Subcutaneous adipose tissue (tissue), 4 donors: Measurements from ENCODE around the gene SCGB3A1. TPM values are rescaled to one million over a fixed set of nuclear protein-coding genes. Genes with fewer than 3 reads are reported as not detected.

Experiments
- total RNA-seq, 4 donors: library from RNA; depleted of rRNA; stranded (reverse); fragments of >200 nt; gene quantifications; one replicate each; pipeline ENCODE4 v1.1.0, GENCODE V29; 2016
- TF ChIP-seq, protein P1 (sequence below): fragments of 450-650 bp; IDR thresholded peaks from one replicate; pipeline ENCODE4 v1.5.1; 2016; ENCODE audit warnings: low read depth, mild to moderate bottlenecking, control low read depth, antibody characterized with exemption, moderate library complexity

SCGB3A1 gene
- total RNA-seq, 4 donors from 2014 or later, result not detected

DNA sequence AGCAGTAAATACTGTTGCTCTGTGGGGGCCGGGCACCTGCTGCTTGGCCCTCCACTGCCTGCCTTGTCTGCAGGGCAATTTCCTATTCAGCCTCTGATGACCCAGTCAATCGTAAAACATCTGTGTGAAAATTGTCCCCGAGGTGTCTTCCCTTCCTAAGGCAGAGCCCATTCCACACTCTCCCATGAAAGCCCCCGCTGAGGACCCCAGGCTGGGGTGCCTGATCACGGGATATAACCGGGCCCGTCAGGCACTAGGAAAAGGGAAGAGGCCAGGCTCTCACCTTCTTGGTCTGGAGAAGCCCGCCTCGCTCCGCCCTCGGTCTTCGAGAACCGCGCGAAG lies 27.2 kb upstream of the SCGB3A1 start:
- TF ChIP-seq, protein P1, sequence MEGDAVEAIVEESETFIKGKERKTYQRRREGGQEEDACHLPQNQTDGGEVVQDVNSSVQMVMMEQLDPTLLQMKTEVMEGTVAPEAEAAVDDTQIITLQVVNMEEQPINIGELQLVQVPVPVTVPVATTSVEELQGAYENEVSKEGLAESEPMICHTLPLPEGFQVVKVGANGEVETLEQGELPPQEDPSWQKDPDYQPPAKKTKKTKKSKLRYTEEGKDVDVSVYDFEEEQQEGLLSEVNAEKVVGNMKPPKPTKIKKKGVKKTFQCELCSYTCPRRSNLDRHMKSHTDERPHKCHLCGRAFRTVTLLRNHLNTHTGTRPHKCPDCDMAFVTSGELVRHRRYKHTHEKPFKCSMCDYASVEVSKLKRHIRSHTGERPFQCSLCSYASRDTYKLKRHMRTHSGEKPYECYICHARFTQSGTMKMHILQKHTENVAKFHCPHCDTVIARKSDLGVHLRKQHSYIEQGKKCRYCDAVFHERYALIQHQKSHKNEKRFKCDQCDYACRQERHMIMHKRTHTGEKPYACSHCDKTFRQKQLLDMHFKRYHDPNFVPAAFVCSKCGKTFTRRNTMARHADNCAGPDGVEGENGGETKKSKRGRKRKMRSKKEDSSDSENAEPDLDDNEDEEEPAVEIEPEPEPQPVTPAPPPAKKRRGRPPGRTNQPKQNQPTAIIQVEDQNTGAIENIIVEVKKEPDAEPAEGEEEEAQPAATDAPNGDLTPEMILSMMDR, result no peak

DNA sequence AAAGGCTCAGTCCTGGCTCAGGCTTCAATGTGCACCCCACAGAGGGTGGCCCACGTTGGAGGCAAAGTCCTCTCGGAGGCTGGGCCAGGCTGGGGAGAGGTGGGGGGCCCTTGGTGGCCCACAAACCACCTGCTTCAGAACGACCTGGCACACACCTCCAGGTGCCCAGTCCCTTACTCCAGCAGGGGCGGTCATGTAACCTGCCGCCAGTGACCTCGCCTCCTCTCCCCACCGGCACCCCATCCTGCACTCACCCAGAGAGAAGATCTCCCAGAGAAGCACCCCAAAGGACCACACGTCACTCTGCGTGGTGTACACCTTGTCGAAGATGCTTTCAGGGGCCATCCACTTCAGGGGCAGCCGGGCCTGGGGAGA lies 22.5 kb upstream of the SCGB3A1 start:
- TF ChIP-seq, protein P1, result no peak

DNA sequence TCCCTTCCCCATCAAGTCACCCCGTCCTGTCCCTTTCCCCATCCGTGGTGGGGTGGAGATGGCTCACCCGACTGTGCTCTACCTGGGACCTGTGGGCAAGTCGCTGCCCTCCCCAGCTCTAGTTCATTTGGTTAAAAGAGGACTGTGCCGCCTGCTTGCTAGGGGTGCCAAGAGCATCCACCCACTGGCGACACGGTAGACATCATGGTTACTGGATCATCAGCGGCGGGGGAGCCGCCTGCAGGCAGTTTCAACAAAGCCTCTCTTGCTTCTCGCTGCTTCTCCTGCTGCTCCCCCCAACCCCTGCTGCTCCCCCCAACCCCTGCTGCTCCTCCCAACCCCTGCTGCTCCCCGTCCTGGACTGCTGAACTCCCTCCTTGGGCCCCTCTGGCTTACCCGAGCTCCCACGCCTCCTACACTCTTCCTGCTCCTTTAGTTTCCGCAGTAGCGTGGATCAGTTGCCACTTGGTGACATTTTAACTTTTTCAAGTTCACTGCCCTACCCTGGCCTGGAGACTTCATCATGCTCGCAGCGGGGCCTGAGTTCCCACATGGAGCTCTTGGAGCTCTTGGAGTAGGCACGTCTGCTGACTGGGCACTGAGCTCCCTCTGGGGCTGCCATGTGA lies 22.0 kb upstream of the SCGB3A1 start:
- TF ChIP-seq, protein P1, result no peak

DNA sequence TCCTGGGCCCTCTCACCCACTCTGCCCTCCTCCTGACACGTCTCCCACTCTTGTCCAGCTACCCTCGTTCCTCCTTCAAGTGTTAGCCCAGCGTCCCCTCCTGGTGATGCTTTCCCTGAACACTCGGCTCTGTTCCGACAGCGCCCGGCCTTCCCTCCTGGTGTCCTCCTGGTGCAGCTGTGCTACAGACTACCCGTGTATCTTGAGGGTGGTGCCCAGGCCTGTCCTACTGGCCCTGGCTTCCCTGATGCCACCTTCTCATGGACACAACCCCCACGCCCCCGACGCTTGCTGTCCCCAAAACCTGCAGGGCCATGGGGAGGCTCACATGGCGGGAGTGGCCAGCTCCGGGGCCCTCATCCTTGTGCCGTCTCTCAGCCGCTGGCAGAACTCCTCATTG lies 21.4 kb upstream of the SCGB3A1 start:
- TF ChIP-seq, protein P1, result no peak

DNA sequence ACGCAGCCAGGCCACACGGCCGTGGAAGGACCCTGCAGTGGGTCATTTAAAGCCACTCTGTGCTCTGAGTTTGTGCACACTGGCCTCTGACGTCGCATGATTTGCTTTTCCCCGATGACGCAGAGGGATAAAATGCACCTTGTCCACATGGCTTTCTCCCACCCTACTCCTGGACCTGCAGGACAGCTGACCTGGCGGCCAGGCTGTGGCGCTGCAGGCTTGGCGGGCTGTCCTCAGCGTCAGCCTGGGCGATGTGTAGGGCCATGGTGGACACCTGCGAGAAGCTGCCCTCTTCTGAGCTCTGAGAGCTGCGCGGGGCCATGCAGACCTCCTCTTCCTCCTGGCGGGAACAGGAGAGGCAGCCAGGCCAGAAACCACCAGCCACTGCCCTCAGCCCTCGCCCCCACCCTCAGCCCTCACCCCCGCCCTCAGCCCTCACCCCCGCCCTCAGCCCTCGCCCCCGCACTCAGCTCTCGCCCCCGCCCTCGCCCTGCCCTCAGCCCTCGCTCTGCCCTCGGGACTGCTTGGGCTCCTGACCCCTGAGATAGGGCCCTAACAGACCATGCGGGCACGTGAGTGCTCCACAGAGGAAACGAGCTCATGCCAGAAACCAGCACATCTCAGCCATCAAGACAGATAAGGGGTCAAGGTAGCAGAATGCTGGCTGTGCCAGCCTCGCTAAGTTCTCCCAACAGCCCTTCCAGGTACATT lies 20.0 kb upstream of the SCGB3A1 start:
- TF ChIP-seq, protein P1, result no peak

DNA sequence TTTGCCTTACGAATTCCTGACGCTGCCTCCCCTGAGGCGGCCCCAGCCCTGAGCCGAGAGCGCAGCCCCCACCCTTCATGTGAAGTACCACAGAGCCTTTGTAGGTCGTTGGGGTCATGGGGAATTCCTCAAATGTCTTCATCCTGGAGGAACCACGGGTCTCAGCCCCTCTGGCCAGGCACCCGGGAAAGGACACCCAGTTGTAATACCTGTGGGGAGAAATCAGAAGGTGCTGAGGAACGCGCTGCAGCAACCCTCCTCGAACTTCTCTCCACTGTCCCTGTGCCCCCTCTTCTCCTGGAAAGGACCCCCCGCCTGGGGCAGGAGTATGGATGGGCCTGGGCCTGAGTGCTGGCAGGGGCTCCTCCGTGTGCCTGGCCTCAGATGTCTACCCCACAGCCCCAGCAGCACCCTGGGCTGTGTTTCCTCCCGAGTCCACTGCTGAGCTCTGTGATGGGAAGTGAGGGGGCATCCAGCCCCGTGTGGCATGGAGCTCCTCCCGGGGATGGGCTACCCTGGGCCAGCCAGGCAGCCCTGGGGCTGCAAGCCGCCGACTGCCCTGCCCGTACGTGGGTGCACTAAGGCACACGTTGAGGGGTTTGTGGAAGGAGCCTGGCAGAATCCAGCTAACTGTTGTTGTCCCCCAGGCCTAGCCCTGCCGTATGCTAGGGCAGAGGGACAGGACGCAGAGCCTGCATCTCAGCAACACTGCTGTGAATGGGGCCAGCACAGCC lies 18.7 kb upstream of the SCGB3A1 start:
- TF ChIP-seq, protein P1, result no peak

DNA sequence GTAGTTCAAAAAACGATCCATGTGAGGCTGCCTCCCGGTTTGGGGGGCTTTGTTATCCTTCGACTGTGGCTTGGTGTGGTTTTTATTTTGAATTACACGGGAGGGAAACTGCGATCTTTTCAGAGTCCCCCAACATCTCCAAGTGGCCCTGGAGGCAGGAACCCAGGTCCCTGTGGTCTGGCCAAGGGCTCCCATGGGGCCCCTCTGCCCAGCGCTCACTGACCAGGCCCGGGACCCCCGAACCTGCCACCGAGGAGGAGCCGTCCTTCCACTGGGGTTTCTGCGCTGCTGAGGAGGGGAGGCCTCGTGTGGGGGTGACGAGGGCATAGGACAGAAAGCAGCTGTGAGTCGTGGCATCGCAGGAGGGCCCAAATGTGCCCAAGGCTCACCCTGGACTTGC lies 18.1 kb upstream of the SCGB3A1 start:
- TF ChIP-seq, protein P1, result no peak
